Stimulated activated CD4-positive, alpha-beta T cell treated with anti-CD3 and anti-CD28 coated beads, Interleukin-12 subunit alpha, Interleukin-12 subunit beta, amount 100 ng/mL, for 48 hours (primary cell): ENCODE data around the gene PCDHGA1.
"Not testable (repeated sequence)": the region's sequence is repeated elsewhere in the genome, so short reads cannot be mapped to it uniquely, and the experiment has no call there.

Experiments
- DNase-seq, 3 donors: peaks; one replicate each; pipeline ENCODE4 v3.0.0-alpha.2; 2020; ENCODE audit warnings: low read depth in 2 of 3, low spot score in 1 of 3

PCDHGA1 gene

GRCh38 chr5:141346017-141346416 is 15.7 kb downstream of the PCDHGA1 start:
- not testable (repeated sequence) for DNase-seq

- no peak for DNase-seq
These were observed 19.8 kb downstream of the PCDHGA1 start, which contains the start of gene PCDHGB1 for GRCh38 chr5:141349917-141350619. Gene PCDHGB1 (plus strand): TSS chr5:141350099. CDS start chr5:141350261, 162 bp downstream.

GRCh38 chr5:141351591-141351990 is 21.3 kb downstream of the PCDHGA1 start:
- DNase-seq: no peak

- DNase-seq: no peak
These were observed 24.7 kb downstream of the PCDHGA1 start, which contains the start of gene PCDHGA4 for GRCh38 chr5:141354900-141355469. Gene PCDHGA4 (plus strand): TSS chr5:141355021. CDS start chr5:141355108, 87 bp downstream.

- no peak for DNase-seq
These were observed 25.3 kb downstream of the PCDHGA1 start for GRCh38 chr5:141355641-141356040.

GRCh38 chr5:141356133-141356532 is 25.8 kb downstream of the PCDHGA1 start:
- DNase-seq: no peak

- no peak for DNase-seq
These were observed 26.6 kb downstream of the PCDHGA1 start for GRCh38 chr5:141356950-141357349.

- DNase-seq: no peak
These were observed 29.6 kb downstream of the PCDHGA1 start, which contains the start of gene PCDHGB2 for GRCh38 chr5:141359790-141360426. Gene PCDHGB2 (plus strand): TSS chr5:141359994. CDS start chr5:141360136, 142 bp downstream.

GRCh38 chr5:141360685-141361084 is 30.4 kb downstream of the PCDHGA1 start:
- no peak for DNase-seq

GRCh38 chr5:141362719-141363118 is 32.4 kb downstream of the PCDHGA1 start:
- DNase-seq: no peak

GRCh38 chr5:141363952-141364660 is 33.8 kb downstream of the PCDHGA1 start, which contains the start of gene PCDHGA5:
Gene PCDHGA5 (plus strand): TSS chr5:141364162. CDS start chr5:141364331, 169 bp downstream.
- no peak for DNase-seq

- DNase-seq: no peak
These were observed 35.9 kb downstream of the PCDHGA1 start for GRCh38 chr5:141366016-141366896.

- DNase-seq: peak in 1 of 3 donors; percentile 12
These were observed 39.9 kb downstream of the PCDHGA1 start, which contains the start of gene PCDHGB3 for GRCh38 chr5:141369994-141370848. Gene PCDHGB3 (plus strand): TSS chr5:141370242. CDS start chr5:141370395, 153 bp downstream.

- no peak for DNase-seq
These were observed 41.5 kb downstream of the PCDHGA1 start for GRCh38 chr5:141371572-141372475.

- no peak for DNase-seq
These were observed 43.5 kb downstream of the PCDHGA1 start, which contains the start of gene PCDHGA6 for GRCh38 chr5:141373673-141374317. Gene PCDHGA6 (plus strand): TSS chr5:141373891. CDS start chr5:141374084, 193 bp downstream.

- DNase-seq: no peak
These were observed 44.3 kb downstream of the PCDHGA1 start for GRCh38 chr5:141374627-141375026.

- DNase-seq: not testable (repeated sequence)
These were observed 45.3 kb downstream of the PCDHGA1 start for GRCh38 chr5:141375444-141376155.
